A673 (cell line): ENCODE results near the gene CCNK.

Experiments
- CTCF ChIP-seq: fragments of 300-800, 200-600 bp; sonication (generic); conservative IDR thresholded peaks from 2 replicates; pipeline ENCODE4 v1.5.1; 2017; ENCODE audit warnings: low read depth, mild to moderate bottlenecking, antibody characterized with exemption, low read length, moderate library complexity, mixed read lengths
- EZH2 ChIP-seq: fragments of 200-600 bp; sonication (generic); IDR thresholded peaks from 2 replicates; pipeline ENCODE4 v1.6.1; 2017; ENCODE audit warnings: borderline replicate concordance, low read depth, mild to moderate bottlenecking, mixed read lengths, antibody characterized with exemption, low read length; ENCODE audit not compliant: poor library complexity, severe bottlenecking

- TF ChIP-seq CTCF, result no peak
- no peak for TF ChIP-seq EZH2
These were observed 25.1 kb downstream of the CCNK start for GRCh38 chr14:99506276-99506675.
